CD4-positive, alpha-beta T cell treated with Interleukin-4 for 1 hour (primary cell): ENCODE results near the gene ORC5.

Experiments
- DNase-seq, 2 donors: peaks; one replicate each; pipeline ENCODE4 v3.0.0-alpha.2; 2020 to 2022

Gene ORC5

DNA sequence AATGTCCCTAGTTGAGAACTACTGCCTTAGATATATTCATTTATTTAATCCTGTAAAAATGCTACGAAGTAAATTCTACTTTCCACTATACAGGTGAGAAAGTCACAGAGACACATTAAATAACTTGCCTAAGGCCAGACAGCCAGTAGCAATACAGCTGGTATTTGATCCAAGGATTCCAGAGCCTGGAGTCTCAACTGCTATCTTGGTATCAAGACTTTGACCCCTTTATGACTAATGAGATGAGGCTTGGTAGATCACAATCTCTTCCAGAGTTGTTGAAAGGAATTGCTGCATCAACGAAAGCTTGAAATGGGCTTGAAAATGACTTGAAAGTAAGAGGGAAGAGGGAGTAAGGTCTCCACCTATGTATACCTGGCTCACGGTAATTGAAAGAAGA, 83.3 kb downstream of the ORC5 start:
- DNase-seq: no peak

DNA sequence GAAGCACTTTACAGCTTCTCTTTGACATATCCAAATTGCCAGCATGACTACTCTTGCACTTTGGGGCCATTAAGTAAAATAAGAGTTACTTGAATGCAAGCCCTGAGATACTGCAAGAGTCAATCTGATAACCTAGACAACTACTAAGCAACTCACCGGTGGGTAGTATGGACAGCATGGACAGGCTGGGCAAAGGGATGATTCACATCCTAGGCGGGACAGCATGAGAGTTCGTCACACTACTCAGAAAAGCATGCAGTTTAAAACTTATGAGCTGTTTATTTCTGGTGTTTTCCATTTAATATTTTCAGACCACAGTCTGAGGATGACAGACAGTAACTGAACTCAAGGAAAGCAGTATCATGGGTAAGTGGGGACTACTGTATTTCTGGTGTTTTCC, 84.0 kb downstream of the ORC5 start:
- no peak for DNase-seq

GRCh38 chr7:104113788-104114187, 94.0 kb downstream of the ORC5 start:
- DNase-seq: no peak

- DNase-seq: no peak
These were observed 95.2 kb downstream of the ORC5 start for GRCh38 chr7:104112623-104113022.

GRCh38 chr7:104111271-104111670, 96.5 kb downstream of the ORC5 start:
- no peak for DNase-seq

- no peak for DNase-seq
These were observed 101.5 kb downstream of the ORC5 start for GRCh38 chr7:104106108-104106905.

DNA sequence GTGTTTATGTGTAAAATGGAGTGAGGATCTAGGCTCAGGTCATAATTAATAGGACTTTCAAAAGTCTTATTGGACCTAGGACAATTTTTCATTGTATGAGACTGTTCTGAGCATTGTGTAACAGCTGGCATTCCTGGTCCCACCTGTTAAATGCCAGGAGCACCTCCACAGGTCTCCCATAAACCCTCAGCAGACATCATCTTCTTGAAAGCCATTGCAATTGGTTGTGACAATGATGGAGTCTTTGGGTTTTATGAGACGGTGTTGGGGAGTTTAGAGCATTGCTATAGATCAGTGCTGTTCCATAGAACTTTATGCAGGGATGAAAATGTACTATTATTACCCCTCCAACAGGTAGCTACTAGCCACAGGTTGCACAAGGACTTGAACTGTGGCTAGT, 108.9 kb downstream of the ORC5 start:
- DNase-seq: no peak

DNA sequence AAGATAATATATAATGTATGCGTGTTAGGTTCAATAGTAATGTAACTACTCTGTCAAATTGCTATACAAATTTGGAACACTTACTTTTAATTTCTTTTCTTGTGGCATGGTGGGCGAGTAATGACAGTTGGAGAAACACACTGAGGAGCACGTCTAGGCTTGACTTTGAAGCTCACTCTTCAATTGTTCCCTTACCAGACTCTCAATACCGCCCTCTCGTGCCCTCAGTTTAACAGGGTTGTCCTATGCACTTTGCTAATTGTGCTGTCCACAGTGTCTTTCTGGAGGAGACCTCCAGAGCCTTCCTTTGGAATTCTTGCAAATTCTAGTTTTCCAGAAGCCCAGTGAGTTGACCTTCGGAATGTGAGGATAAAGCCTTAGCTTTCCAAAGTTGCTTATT, 111.1 kb downstream of the ORC5 start:
- DNase-seq: no peak

DNA sequence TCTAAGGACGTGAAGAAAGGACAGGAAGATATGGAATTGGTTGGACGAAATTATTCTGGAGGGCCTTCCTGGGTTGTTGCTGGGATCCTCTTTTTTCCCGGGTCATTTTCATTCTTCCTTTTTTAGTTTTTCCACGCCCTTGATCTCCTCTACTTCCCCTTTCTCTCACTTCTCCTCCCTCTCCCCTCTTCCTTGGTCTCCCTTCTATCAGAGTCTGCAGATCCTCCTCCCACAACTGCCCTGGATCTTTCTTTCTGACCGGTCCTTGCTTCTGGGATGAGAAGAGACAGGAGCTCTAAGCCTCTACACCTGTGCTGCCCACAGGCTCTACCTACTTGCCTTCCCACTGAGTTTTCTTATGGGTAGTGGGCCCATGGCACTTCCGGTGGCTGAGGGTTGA, 114.7 kb downstream of the ORC5 start:
- DNase-seq: no peak

DNA sequence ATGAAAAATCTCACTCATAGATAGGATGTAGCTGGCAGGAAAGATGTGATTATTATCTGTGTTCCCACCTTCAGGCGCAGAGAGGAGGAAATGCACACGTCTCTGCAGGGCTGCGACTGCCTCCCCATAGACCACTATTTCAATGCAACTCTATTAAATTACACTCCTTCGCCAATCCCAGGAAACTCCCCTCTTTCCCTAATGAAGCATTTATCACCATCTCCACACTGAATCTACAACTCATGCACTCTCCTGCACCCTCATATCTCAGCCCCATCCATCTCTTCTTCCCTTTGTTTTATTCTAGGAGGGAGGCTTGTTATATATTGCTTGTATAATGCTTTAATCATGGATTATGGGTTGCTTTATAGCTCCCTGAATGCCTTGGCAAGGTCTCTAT, 116.6 kb downstream of the ORC5 start:
- DNase-seq: no peak

DNA sequence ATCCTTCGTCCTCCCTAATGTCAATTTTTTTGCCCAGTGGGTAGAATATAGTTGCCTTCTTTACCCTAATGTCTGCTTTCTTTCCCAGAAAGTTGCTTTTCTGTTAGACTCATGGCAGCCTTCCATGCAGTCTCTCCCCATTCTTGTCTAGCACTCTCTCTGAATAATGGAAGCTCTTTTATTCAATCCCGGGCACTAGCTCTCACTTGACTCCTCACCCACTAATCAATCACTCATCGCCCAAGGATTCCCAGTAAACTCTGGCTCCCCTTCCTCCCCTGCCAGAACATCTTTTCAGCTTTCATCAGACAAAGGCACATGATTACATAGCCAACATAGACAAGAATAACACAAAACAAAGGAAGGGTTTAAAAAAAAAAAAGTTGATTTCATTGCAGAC, 118.2 kb downstream of the ORC5 start:
- DNase-seq: no peak

DNA sequence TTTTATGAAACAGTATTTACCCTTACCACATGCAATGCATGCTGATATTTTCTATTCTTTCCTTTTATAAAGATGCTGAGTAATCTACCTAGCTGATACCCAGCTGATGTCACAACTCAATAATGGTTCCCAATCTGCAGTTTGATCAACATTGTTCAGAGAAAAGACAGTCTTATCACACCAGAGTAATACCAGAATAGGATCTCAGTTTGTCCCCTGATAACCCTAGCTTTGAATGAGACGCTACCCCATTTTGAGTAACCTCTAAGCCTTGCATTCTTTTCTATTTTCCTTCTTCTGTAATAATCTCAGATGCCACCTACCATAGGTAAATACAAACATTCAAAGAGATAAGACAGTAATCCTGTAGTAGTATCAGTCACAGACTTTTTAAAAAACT, 118.8 kb downstream of the ORC5 start:
- no peak for DNase-seq
